Fibroblast of lung (primary cell): ENCODE measurements around the gene CD160. TPM values are rescaled to one million over a fixed set of nuclear protein-coding genes. Genes with fewer than 3 reads are reported as not detected.

ENCODE experiments used
- DNase-seq, 2 donors: peaks; one replicate each; pipeline versions ENCODE4 v3.0.0 to v3.0.0-alpha.2; 2010; ENCODE audit warnings: low read depth in 2 of 2
- H2AFZ ChIP-seq: 2 replicates; pipeline ENCODE4 v1.5.1; 2012; ENCODE audit warnings: low read length, control low read depth, inconsistent platforms
- H3K27ac ChIP-seq: 2 replicates; pipeline ENCODE4 v1.5.1; 2011; ENCODE audit warnings: low read length, control low read depth; ENCODE audit not compliant: insufficient read depth
- H3K27me3 ChIP-seq: 2 replicates; pipeline ENCODE4 v1.5.1; 2011; ENCODE audit warnings: mild to moderate bottlenecking, low read length; ENCODE audit not compliant: control insufficient read depth, insufficient read depth
- H3K36me3 ChIP-seq: 2 replicates; pipeline ENCODE4 v1.5.1; 2011; ENCODE audit warnings: low read length; ENCODE audit not compliant: control insufficient read depth, insufficient read depth
- H3K4me1 ChIP-seq: 2 replicates; pipeline ENCODE4 v1.5.1; 2011; ENCODE audit warnings: low read length; ENCODE audit not compliant: control insufficient read depth, insufficient read depth; ENCODE audit errors: extremely low read depth
- H3K4me2 ChIP-seq: 2 replicates; pipeline ENCODE4 v1.5.1; 2011; ENCODE audit warnings: low read length, control low read depth; ENCODE audit not compliant: insufficient read depth; ENCODE audit errors: extremely low read depth
- H3K4me3 ChIP-seq, 4 experiments: fragments of 200-600 bp in 1 of 4; sonication (generic) in 1 of 4; replicated peaks in 1 of 4; 2 replicates each; pipeline ENCODE4 v1.5.1; 2011 to 2016; ENCODE audit warnings: low read length in 4 of 4, low read depth in 3 of 4, mild to moderate bottlenecking in 3 of 4, control low read depth in 2 of 4, inconsistent platforms in 1 of 4, mixed read lengths in 1 of 4; ENCODE audit not compliant: insufficient read depth in 1 of 4; ENCODE audit errors: control extremely low read depth in 1 of 4
- H3K79me2 ChIP-seq: 2 replicates; pipeline ENCODE4 v1.5.1; 2012; ENCODE audit warnings: mild to moderate bottlenecking, low read length, inconsistent platforms; ENCODE audit not compliant: control insufficient read depth, insufficient read depth
- H3K9ac ChIP-seq: 2 replicates; pipeline ENCODE4 v1.5.1; 2011; ENCODE audit warnings: mild to moderate bottlenecking, low read length, control low read depth; ENCODE audit not compliant: insufficient read depth
- H3K9me3 ChIP-seq: 2 replicates; pipeline ENCODE4 v1.5.1; 2012; ENCODE audit warnings: low read depth, low read length; ENCODE audit not compliant: control insufficient read depth, insufficient read depth
- H4K20me1 ChIP-seq: 2 replicates; pipeline ENCODE4 v1.5.1; 2011; ENCODE audit warnings: low read length; ENCODE audit not compliant: control insufficient read depth, insufficient read depth; ENCODE audit errors: extremely low read depth
- CTCF ChIP-seq, 2 donors: IDR thresholded peaks in 1 of 2; conservative IDR thresholded peaks in 1 of 2; 1 replicate in 1 of 2; 2 replicates in 1 of 2; pipeline ENCODE4 v1.5.1; 2011 to 2012; ENCODE audit warnings: low read length in 2 of 2, control low read depth in 1 of 2, inconsistent platforms in 1 of 2, low read depth in 1 of 2, mild to moderate bottlenecking in 1 of 2
- EZH2 ChIP-seq: IDR thresholded peaks from 2 replicates; pipeline ENCODE4 v1.5.1; 2012; ENCODE audit warnings: low read length, control low read depth, mild to moderate bottlenecking; ENCODE audit errors: missing control alignments
- polyA plus RNA-seq, 2 donors: library from polyadenylated mRNA; depleted of rRNA in 1 of 2; stranded (reverse) in 1 of 2; unstranded in 1 of 2; fragments of >200 nt; gene quantifications; 2 replicates each; pipeline ENCODE4 v1.2.1, GENCODE V29; 2011 to 2012; ENCODE audit warnings: missing spikeins in 1 of 2
- total RNA-seq: library from RNA; depleted of rRNA; stranded (reverse); fragments of >200 nt; gene quantifications from 2 replicates; pipeline ENCODE4 v1.2.1, GENCODE V29; 2014

Gene CD160
- total and polyA plus RNA-seq, 2 donors (not counting 1 experiment from before 2014, with no cell fraction given) = not detected

GRCh38 chr1:145710291-145711027, 8.8 kb upstream of the CD160 start:
- TF ChIP-seq EZH2 (no peak), CTCF (conservative IDR thresholded peaks at IDR 0.05 in 1 of 2, IDR thresholded peaks at IDR 0.05 in 1 of 2; ENCODE audit: low read depth in 1 of 2, low read length in 2 of 2) (no peak)
- H2AFZ ChIP-seq = no peak overlapping the region
- DNase-seq = no peak
- no peaks in the 10 kb centered on the region for H3K79me2 ChIP-seq
- no peaks in the 10 kb centered on the region for H3K27me3 ChIP-seq
- no peak overlapping the region for H3K27ac ChIP-seq
- H3K4me2 ChIP-seq = no peak overlapping the region
- H3K9ac ChIP-seq = no peak overlapping the region
- H3K36me3 ChIP-seq = no peaks in the 10 kb centered on the region
- H4K20me1 ChIP-seq = no peaks in the 10 kb centered on the region
- H3K4me3 ChIP-seq = no peak overlapping the region
- no peaks in the 10 kb centered on the region for H3K4me1 ChIP-seq
- H3K9me3 ChIP-seq = no peaks in the 10 kb centered on the region

- Histone ChIP-seq H3K4me1 (no peaks in the 10 kb centered on the region), H3K27me3 (no peaks in the 10 kb centered on the region), H3K9ac (no peak overlapping the region), H3K9me3 (no peaks in the 10 kb centered on the region), H3K36me3 (no peaks in the 10 kb centered on the region), H3K4me2 (no peak overlapping the region), H4K20me1 (no peaks in the 10 kb centered on the region), H2AFZ (no peak overlapping the region), H3K4me3 (no peak overlapping the region), H3K27ac (no peak overlapping the region), H3K79me2 (no peaks in the 10 kb centered on the region)
- TF ChIP-seq CTCF (conservative IDR thresholded peaks at IDR 0.05 in 1 of 2, IDR thresholded peaks at IDR 0.05 in 1 of 2; ENCODE audit: low read depth in 1 of 2, low read length in 2 of 2) (no peak), EZH2 (no peak)
- no peak for DNase-seq
These were observed 8.1 kb upstream of the CD160 start for GRCh38 chr1:145711213-145711651.

GRCh38 chr1:145714524-145715111, 4.7 kb upstream of the CD160 start:
- no peak overlapping the region for H3K4me2 ChIP-seq
- H2AFZ ChIP-seq = no peak overlapping the region
- no peaks in the 10 kb centered on the region for H3K36me3 ChIP-seq
- no peak for DNase-seq
- no peak overlapping the region for H3K27ac ChIP-seq
- no peaks in the 10 kb centered on the region for H4K20me1 ChIP-seq
- H3K27me3 ChIP-seq = no peaks in the 10 kb centered on the region
- no peaks in the 10 kb centered on the region for H3K4me1 ChIP-seq
- H3K4me3 ChIP-seq = no peak overlapping the region
- TF ChIP-seq CTCF (conservative IDR thresholded peaks at IDR 0.05 in 1 of 2, IDR thresholded peaks at IDR 0.05 in 1 of 2; ENCODE audit: low read depth in 1 of 2, low read length in 2 of 2) = no peak
- H3K9ac ChIP-seq = no peak overlapping the region
- H3K9me3 ChIP-seq = no peaks in the 10 kb centered on the region
- no peaks in the 10 kb centered on the region for H3K79me2 ChIP-seq
